ENCODE results near the gene ZDHHC23.

The ZDHHC23 gene

GRCh38 chr3:114011059-114011797 lies 63.4 kb downstream of the ZDHHC23 start:
- no peak for DNase-seq

Data from bone marrow (tissue), 2 donors.